Omental fat pad (tissue), 4 donors: ENCODE results near the gene EEF1AKMT3. TPM values are rescaled to one million over a fixed set of nuclear protein-coding genes. Genes with fewer than 3 reads are reported as not detected.
A peak's percentile ranks its signal among the peaks of the same experiment; 100 is the strongest.

Source experiments
- ATAC-seq: fragments of 150-250 bp; one replicate; pipeline ENCODE4 v1.9.1; 2016; ENCODE audit warnings: mild to moderate bottlenecking, moderate library complexity; ENCODE audit not compliant: low FRiP score
- DNase-seq: peaks from one replicate; pipeline ENCODE4 v3.0.0-alpha.2; 2019; ENCODE audit warnings: low spot score
- CTCF ChIP-seq, 3 donors: fragments of 450-650 bp; IDR thresholded peaks; one replicate each; pipeline ENCODE4 v1.5.1; 2016 to 2017; ENCODE audit warnings: antibody characterized with exemption in 3 of 3, mild to moderate bottlenecking in 3 of 3, moderate library complexity in 2 of 3
- total RNA-seq, 4 donors: library from RNA; depleted of rRNA; stranded (reverse); fragments of >200 nt; gene quantifications; one replicate each; pipeline ENCODE4 v1.1.0, GENCODE V29; 2016

The EEF1AKMT3 gene
- total RNA-seq, 4 donors from 2014 or later, result 6.1 to 10.9 (median 9.3) TPM

DNA sequence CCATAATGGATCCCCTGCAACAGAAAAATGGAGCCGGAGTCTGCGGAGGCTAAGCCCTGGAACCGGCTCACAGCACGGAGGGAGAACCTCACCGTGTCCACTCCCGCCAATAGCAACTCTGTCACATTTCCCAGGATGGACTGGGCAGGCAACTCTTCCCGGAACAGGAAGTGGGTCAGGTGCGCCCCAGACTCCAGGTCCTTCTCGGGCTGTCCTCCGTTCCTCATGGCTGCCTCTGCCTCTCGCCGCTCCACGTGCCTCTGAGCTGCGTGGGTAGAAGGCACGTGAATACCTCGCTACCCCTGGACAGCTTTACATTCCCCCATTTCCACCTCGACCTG is 7.8 kb upstream of the EEF1AKMT3 start:
- TF ChIP-seq CTCF (IDR thresholded peaks at IDR 0.05), result no peak
- ATAC-seq (no peak), DNase-seq (no peak)

- ATAC-seq (peak; percentile 64), DNase-seq (no peak)
- no peak for TF ChIP-seq CTCF (IDR thresholded peaks at IDR 0.05)
Observed at GRCh38 chr12:57765003-57765697, 7.3 kb upstream of the EEF1AKMT3 start.

DNA sequence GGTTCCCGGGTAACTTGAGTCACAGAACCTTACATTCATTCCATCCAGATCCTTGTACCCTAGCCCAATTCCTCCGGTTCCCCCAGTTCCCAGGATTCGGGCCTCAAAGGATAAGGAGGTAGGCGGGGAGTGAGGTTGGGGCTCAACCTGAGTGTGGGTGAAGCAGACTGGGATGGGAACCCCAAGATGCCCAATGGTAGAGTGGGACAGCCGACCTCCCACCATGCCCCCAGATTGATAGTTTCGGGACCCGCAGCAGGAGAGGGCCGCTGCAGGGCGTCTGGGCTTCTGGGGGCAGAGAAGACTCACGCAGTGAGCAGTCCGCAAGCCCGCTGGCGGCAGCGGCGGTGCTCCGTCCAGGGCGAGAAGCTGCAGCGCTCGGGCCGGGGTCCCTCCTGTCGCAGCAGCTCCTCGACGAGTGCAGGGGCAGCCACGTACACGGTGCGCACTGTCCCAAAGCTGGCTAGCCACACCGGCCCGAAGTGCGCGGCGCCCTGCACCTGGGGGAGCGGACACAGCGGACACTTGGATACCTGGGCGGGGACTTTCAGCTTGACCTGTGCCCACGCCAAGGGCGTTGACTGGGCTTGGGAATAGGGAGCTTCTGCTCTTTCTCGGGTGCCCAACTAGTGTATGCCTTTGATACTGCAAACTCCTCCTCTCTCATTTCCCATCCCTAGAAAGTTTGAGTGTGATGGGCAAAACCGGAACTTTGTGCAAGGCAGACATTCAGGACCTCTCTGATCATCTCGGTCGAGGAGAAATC is 6.5 kb upstream of the EEF1AKMT3 start:
- no peak for DNase-seq
- TF ChIP-seq CTCF (IDR thresholded peaks at IDR 0.05), result no peak
- no peak for ATAC-seq

DNA sequence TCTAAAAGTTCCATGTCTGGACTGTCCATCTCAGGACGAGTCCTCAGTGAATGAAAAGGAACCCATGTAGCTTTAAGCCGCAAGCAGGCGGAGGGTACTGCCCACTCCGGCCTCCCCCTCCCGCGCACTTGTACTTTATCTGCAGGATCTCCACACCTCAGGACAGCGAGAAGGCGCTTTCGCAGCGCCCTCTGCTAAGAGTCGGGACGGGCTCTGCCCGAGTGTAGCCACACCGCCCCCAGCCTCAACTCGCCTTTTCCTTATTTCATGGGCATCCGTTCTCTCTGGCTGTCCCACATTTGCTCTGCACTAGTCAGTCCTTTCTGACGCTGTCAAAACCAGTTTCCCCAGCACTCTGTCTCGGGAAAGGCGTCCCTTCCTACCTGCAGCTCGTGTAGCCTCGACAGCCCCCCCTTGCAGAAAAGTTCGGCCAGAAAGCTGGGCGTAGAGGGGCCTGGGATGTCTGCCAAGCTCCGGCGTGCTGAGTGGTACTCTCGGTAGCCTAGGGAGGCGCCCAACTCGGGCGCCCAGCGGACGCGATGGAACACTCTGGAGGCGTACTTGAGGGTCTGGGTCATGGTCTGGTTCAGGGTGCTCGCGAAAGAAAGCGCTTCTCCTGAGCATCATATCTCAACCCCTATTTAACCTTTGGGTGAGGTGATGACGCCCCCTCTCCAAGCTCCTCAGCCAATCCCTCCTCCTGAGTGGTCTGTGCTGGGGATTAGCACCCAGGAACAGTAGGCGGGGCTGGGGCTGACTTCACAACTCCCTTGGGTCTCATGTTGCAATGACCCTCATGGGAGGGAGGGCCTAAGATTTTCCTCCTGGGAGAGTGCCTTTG is 5.7 kb upstream of the EEF1AKMT3 start, which contains the start of gene CYP27B1:
TSS of gene CYP27B1 (minus strand) at position 615 of the 841 bp plus-strand sequence. CDS start at position 578, 37 bp downstream.
- DNase-seq, result no peak
- ATAC-seq, result no peak
- no peak for TF ChIP-seq CTCF (IDR thresholded peaks at IDR 0.05)

DNA sequence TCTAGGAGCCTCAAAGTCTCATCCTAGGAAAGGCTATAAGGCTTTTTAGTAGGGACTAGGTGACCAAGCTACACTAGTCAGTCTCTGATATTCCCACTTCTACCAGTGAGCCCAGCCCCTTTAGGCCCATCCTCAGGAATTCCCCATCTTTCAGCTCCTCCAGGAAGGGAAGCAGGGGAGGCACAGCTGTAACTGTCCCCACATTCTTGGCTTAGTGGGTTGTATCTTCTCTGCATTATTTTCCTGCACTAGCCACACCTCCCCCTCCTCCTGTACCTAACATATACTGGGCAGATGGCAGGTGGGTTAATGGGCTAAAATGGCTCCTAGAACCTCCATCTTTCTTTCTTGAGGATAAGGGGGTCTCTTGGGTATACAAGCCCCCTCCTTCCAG is 5.1 kb upstream of the EEF1AKMT3 start:
- no peak for ATAC-seq
- no peak for TF ChIP-seq CTCF (IDR thresholded peaks at IDR 0.05)
- no peak for DNase-seq

- no peak for TF ChIP-seq CTCF (IDR thresholded peaks at IDR 0.05)
- DNase-seq (no peak), ATAC-seq (no peak)
Observed at GRCh38 chr12:57767876-57768275, 4.5 kb upstream of the EEF1AKMT3 start.
